ENCODE results near the gene RPL38.

Gene RPL38

GRCh38 chr17:74217888-74218287, 14.4 kb downstream of the RPL38 start:
- no peak for TF ChIP-seq CTCF (IDR thresholded peaks at IDR 0.05; ENCODE audit: low read depth, low read length)
- in situ Hi-C loops (cut with HindIII; ENCODE audit: low sequenced_read_pairs): no loop called here
- no peak for DNase-seq (ENCODE audit: low read depth, low spot score)
- H3K4me3 ChIP-seq (ENCODE audit: low read depth, low read length): no peak overlapping the region

GRCh38 chr17:74218436-74218835, 15.0 kb downstream of the RPL38 start:
- H3K4me3 ChIP-seq (ENCODE audit: low read depth, low read length): no peak overlapping the region
- in situ Hi-C loops (cut with HindIII; ENCODE audit: low sequenced_read_pairs): no loop called here
- DNase-seq (ENCODE audit: low read depth, low spot score): no peak
- no peak for TF ChIP-seq CTCF (IDR thresholded peaks at IDR 0.05; ENCODE audit: low read depth, low read length)

GRCh38 chr17:74219576-74220133, 16.2 kb downstream of the RPL38 start:
- in situ Hi-C loops (cut with HindIII; ENCODE audit: low sequenced_read_pairs): no loop called here
- no peak overlapping the region for H3K4me3 ChIP-seq (ENCODE audit: low read depth, low read length)
- DNase-seq (ENCODE audit: low read depth, low spot score): no peak
- TF ChIP-seq CTCF (IDR thresholded peaks at IDR 0.05; ENCODE audit: low read depth, low read length): no peak

- no peak for TF ChIP-seq CTCF (IDR thresholded peaks at IDR 0.05; ENCODE audit: low read depth, low read length)
- no peak for DNase-seq (ENCODE audit: low read depth, low spot score)
- in situ Hi-C loops (cut with HindIII; ENCODE audit: low sequenced_read_pairs): no loop called here
- no peak overlapping the region for H3K4me3 ChIP-seq (ENCODE audit: low read depth, low read length)
Measured at GRCh38 chr17:74220219-74220618, 16.7 kb downstream of the RPL38 start.

- no peak for DNase-seq (ENCODE audit: low read depth, low spot score)
- H3K4me3 ChIP-seq (ENCODE audit: low read depth, low read length): no peak overlapping the region
- TF ChIP-seq CTCF (IDR thresholded peaks at IDR 0.05; ENCODE audit: low read depth, low read length): no peak
- in situ Hi-C loops (cut with HindIII; ENCODE audit: low sequenced_read_pairs): no loop called here
Measured at GRCh38 chr17:74220946-74221818, 17.7 kb downstream of the RPL38 start.

- no peak for TF ChIP-seq CTCF (IDR thresholded peaks at IDR 0.05; ENCODE audit: low read depth, low read length)
- in situ Hi-C loops (cut with HindIII; ENCODE audit: low sequenced_read_pairs): no loop called here
- no peak for DNase-seq (ENCODE audit: low read depth, low spot score)
- H3K4me3 ChIP-seq (ENCODE audit: low read depth, low read length): no peak overlapping the region
Measured at GRCh38 chr17:74222399-74222798, 18.9 kb downstream of the RPL38 start.
